ENCODE data around the gene RNF44. TPM values are rescaled to one million over a fixed set of nuclear protein-coding genes. Genes with fewer than 3 reads are reported as not detected.

RNF44 gene
- total RNA-seq, 1 donor from 2014 or later: 153 TPM

- Mint-ChIP-seq H3K36me3 (ENCODE audit: insufficient read depth) (no peaks in the 10 kb centered on the region), H3K9me3 (ENCODE audit: low read depth) (no peaks in the 10 kb centered on the region), H3K27me3 (peaks cover 13% of the 10 kb centered on the region), H3K4me3 (ENCODE audit: low read depth) (no peak overlapping the region), H3K27ac (no peak overlapping the region), H3K4me1 (ENCODE audit: low read depth) (peaks cover 1% of the 10 kb centered on the region)
- TF ChIP-seq CTCF (IDR thresholded peaks at IDR 0.05; ENCODE audit: unreplicated experiment): no peak
- no peak for DNase-seq (ENCODE audit: low spot score, unreplicated experiment)
Observed at GRCh38 chr5:176577312-176578176, 40.3 kb upstream of the RNF44 start.

- DNase-seq (ENCODE audit: low spot score, unreplicated experiment): no peak
- Mint-ChIP-seq H3K27ac (peak overlapping the region; percentile 74), H3K9me3 (ENCODE audit: low read depth) (no peaks in the 10 kb centered on the region), H3K4me1 (ENCODE audit: low read depth) (peaks cover 1% of the 10 kb centered on the region), H3K27me3 (peaks cover 17% of the 10 kb centered on the region), H3K36me3 (ENCODE audit: insufficient read depth) (no peaks in the 10 kb centered on the region), H3K4me3 (ENCODE audit: low read depth) (no peak overlapping the region)
- TF ChIP-seq CTCF (IDR thresholded peaks at IDR 0.05; ENCODE audit: unreplicated experiment): no peak
Observed at GRCh38 chr5:176575488-176576422, 38.6 kb upstream of the RNF44 start.

- Mint-ChIP-seq H3K4me3 (ENCODE audit: low read depth) (no peak overlapping the region), H3K9me3 (ENCODE audit: low read depth) (no peaks in the 10 kb centered on the region), H3K4me1 (ENCODE audit: low read depth) (peaks cover 1% of the 10 kb centered on the region), H3K27ac (no peak overlapping the region), H3K27me3 (peaks cover 17% of the 10 kb centered on the region), H3K36me3 (ENCODE audit: insufficient read depth) (no peaks in the 10 kb centered on the region)
- no peak for DNase-seq (ENCODE audit: low spot score, unreplicated experiment)
- TF ChIP-seq CTCF (IDR thresholded peaks at IDR 0.05; ENCODE audit: unreplicated experiment): no peak
Observed at GRCh38 chr5:176575066-176575465, 37.9 kb upstream of the RNF44 start.

GRCh38 chr5:176574297-176574591 lies 37.0 kb upstream of the RNF44 start:
- H3K36me3 Mint-ChIP-seq (ENCODE audit: insufficient read depth): no peaks in the 10 kb centered on the region

More at GRCh38 chr5:176574297-176574591, 37.0 kb upstream of the RNF44 start:
- TF ChIP-seq CTCF (IDR thresholded peaks at IDR 0.05; ENCODE audit: unreplicated experiment): no peak
- Mint-ChIP-seq H3K4me1 (ENCODE audit: low read depth) (peaks cover 1% of the 10 kb centered on the region), H3K9me3 (ENCODE audit: low read depth) (no peaks in the 10 kb centered on the region), H3K4me3 (ENCODE audit: low read depth) (no peak overlapping the region), H3K27ac (no peak overlapping the region), H3K27me3 (peaks cover 13% of the 10 kb centered on the region)
- DNase-seq (ENCODE audit: low spot score, unreplicated experiment): no peak

Measured in progenitor cell of endocrine pancreas (in vitro differentiated cells).